SK-N-SH (cell line): ENCODE measurements around the gene FOXO1.

Source experiments
- CHD2 ChIP-seq: fragments of 150-350 bp; IDR thresholded peaks from 2 replicates; pipeline ENCODE4 v1.6.1; 2018; ENCODE audit warnings: low read length; ENCODE audit not compliant: partially characterized antibody
- CTCF ChIP-seq: fragments of 200-600 bp; sonication (generic); IDR thresholded peaks from 2 replicates; pipeline ENCODE4 v1.6.1; 2017; ENCODE audit warnings: antibody characterized with exemption, mild to moderate bottlenecking, moderate library complexity
- FOSL2 ChIP-seq: IDR thresholded peaks from 2 replicates; pipeline ENCODE4 v1.4.0; 2012; ENCODE audit warnings: low read depth, mild to moderate bottlenecking, moderate library complexity, borderline replicate concordance
- JUND ChIP-seq: IDR thresholded peaks from 2 replicates; pipeline ENCODE4 v1.4.0; 2012
- RFX5 ChIP-seq: IDR thresholded peaks from 2 replicates; pipeline ENCODE4 v1.6.1; 2012; ENCODE audit warnings: mild to moderate bottlenecking, improper control_type of control experiment, low read length

- TF ChIP-seq CHD2 (no peak), FOSL2 (no peak), CTCF (no peak), RFX5 (no peak), JUND (no peak)
Measured at GRCh38 chr13:40585911-40586471, 80.5 kb downstream of the FOXO1 start.
